ENCODE data around the gene ASF1A. TPM values are rescaled to one million over a fixed set of nuclear protein-coding genes. Genes with fewer than 3 reads are reported as not detected.

The ASF1A gene
- polyA plus RNA-seq, 1 of the 3 experiments (the other 2 are of a cell fraction): 5.4 TPM

DNA sequence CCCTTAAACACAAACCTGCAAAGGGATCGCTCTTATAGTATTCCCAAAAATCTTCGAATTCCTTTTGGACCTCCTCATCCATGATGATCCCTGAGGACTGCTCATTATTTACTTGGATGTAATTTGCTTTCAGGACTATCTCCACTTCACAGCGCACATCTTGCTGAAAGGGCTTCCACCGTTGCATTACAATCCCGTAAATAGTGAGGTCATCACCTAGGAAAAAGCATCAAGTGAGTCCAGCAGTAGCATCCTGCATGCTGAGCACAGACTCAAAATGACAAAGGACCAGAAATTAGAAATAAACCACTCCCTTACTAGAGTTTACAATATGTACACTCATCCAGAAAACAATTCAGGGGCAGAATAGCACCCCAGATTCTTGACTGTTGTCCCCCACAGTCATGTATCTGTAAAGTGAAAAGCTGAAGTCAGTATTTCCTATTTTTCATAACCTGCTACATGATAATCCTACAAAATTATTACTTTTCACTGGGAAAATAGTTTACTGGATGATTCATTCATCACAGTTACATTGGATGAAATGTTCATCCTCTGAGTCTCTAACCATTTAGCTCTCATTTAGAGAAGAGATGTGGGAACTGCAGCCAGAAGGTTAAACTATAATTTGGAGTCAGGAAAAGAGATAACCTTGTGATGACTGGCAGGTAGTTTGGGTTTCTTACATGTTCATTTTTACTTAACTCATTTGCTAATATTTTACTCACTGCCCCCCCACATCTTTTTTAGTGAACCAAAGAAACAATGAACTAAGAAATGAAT is 23.8 kb downstream of the ASF1A start:
- POLR2A ChIA-PET: no interaction called here
- WGBS (ENCODE audit: low lambda C conversion rate): 95% methylated on average over 5 of the region's 5 CpGs
- CTCF ChIA-PET: no interaction called here
- TF ChIP-seq RXRA (IDR thresholded peaks at IDR 0.05; ENCODE audit: borderline replicate concordance, low read depth): no peak
- Histone ChIP-seq H3K9me2 (no peaks in the 10 kb centered on the region), H3K4me2 (no peak overlapping the region), H3K27ac (ENCODE audit: low read depth in 2 of 2, low read length in 1 of 2) (no peak overlapping the region), H3K27me3 (ENCODE audit: insufficient read depth) (no peaks in the 10 kb centered on the region), H3K79me2 (ENCODE audit: insufficient read depth) (no peaks in the 10 kb centered on the region), H3K4me3 (ENCODE audit: low read depth in 2 of 2, low read length in 1 of 2) (no peak overlapping the region), H3K4me1 (ENCODE audit: control insufficient read depth in 1 of 2, insufficient read depth in 2 of 2, low read depth in 1 of 2, low read length in 1 of 2) (peaks cover 0 to 3% of the 10 kb centered on the region in 2 experiments; a peak in 1 of 4 replicates), H3K36me3 (replicated peaks in 1 of 2; ENCODE audit: control insufficient read depth in 1 of 2, insufficient read depth in 2 of 2, low read length in 1 of 2) (peaks cover 32 to 64% of the 10 kb centered on the region in 2 experiments), H4K20me1 (ENCODE audit: insufficient read depth) (no peaks in the 10 kb centered on the region), H3K9me3 (no peaks in the 10 kb centered on the region), H3K9ac (no peak overlapping the region), H3F3A (replicated peaks; ENCODE audit: insufficient read depth) (no peaks in the 10 kb centered on the region), H2AFZ (ENCODE audit: low read depth) (no peak overlapping the region)
- DNase-seq: no peak

GRCh38 chr6:118918329-118918725 is 24.4 kb downstream of the ASF1A start:
- H3K4me3 ChIP-seq (ENCODE audit: low read depth in 2 of 2, low read length in 1 of 2): no peak overlapping the region
- DNase-seq: no peak
- no peaks in the 10 kb centered on the region; a peak in 1 of 4 replicates for H3K4me1 ChIP-seq (ENCODE audit: control insufficient read depth in 1 of 2, insufficient read depth in 2 of 2, low read depth in 1 of 2, low read length in 1 of 2)
- TF ChIP-seq MXI1 (IDR thresholded peaks at IDR 0.05; ENCODE audit: low read depth, low read length) (no peak), FOSL2 (IDR thresholded peaks at IDR 0.05; ENCODE audit: borderline replicate concordance, low read depth) (no peak)
- POLR2A ChIA-PET: no interaction called here
- H3K9me3 ChIP-seq: no peaks in the 10 kb centered on the region
- CTCF ChIA-PET: no interaction called here
- H3K27me3 ChIP-seq (ENCODE audit: insufficient read depth): no peaks in the 10 kb centered on the region
- H3K27ac ChIP-seq (ENCODE audit: low read depth in 2 of 2, low read length in 1 of 2): no peak overlapping the region
- H4K20me1 ChIP-seq (ENCODE audit: insufficient read depth): no peaks in the 10 kb centered on the region
- H3K9me2 ChIP-seq: no peaks in the 10 kb centered on the region
- H3K9ac ChIP-seq: no peak overlapping the region
- no peaks in the 10 kb centered on the region for H3K79me2 ChIP-seq (ENCODE audit: insufficient read depth)
- peaks cover 29 to 63% of the 10 kb centered on the region in 2 experiments for H3K36me3 ChIP-seq (replicated peaks in 1 of 2; ENCODE audit: control insufficient read depth in 1 of 2, insufficient read depth in 2 of 2, low read length in 1 of 2)
- no peak overlapping the region for H2AFZ ChIP-seq (ENCODE audit: low read depth)
- H3K4me2 ChIP-seq: no peak overlapping the region
- 94% methylated on average over 2 of the region's 2 CpGs for WGBS (ENCODE audit: low lambda C conversion rate)
- H3F3A ChIP-seq (replicated peaks; ENCODE audit: insufficient read depth): no peaks in the 10 kb centered on the region

- Histone ChIP-seq H3K9me2 (no peaks in the 10 kb centered on the region), H4K20me1 (ENCODE audit: insufficient read depth) (no peaks in the 10 kb centered on the region), H3K79me2 (ENCODE audit: insufficient read depth) (no peaks in the 10 kb centered on the region), H3F3A (replicated peaks; ENCODE audit: insufficient read depth) (no peaks in the 10 kb centered on the region), H3K4me3 (ENCODE audit: low read depth in 2 of 2, low read length in 1 of 2) (no peak overlapping the region), H3K36me3 (replicated peaks in 1 of 2; ENCODE audit: control insufficient read depth in 1 of 2, insufficient read depth in 2 of 2, low read length in 1 of 2) (peaks cover 18 to 48% of the 10 kb centered on the region in 2 experiments), H2AFZ (ENCODE audit: low read depth) (no peak overlapping the region), H3K4me1 (ENCODE audit: control insufficient read depth in 1 of 2, insufficient read depth in 2 of 2, low read depth in 1 of 2, low read length in 1 of 2) (no peaks in the 10 kb centered on the region), H3K9ac (no peak overlapping the region), H3K27me3 (ENCODE audit: insufficient read depth) (no peaks in the 10 kb centered on the region), H3K9me3 (no peaks in the 10 kb centered on the region), H3K27ac (ENCODE audit: low read depth in 2 of 2, low read length in 1 of 2) (no peak overlapping the region), H3K4me2 (no peak overlapping the region)
- CTCF ChIA-PET: interaction anchor here (1.0 kb wide), 1 partner anchor 19 kb away, joined by 5 read pairs; no protein-coding TSS in a partner anchor
- no peak for TF ChIP-seq REST (IDR thresholded peaks at IDR 0.05; ENCODE audit: low read depth, low read length)
- no peak for TF ChIP-seq TCF12 (IDR thresholded peaks at IDR 0.05)
- no peak for TF ChIP-seq GABPA (IDR thresholded peaks at IDR 0.05; ENCODE audit: low read depth)
- no peak for TF ChIP-seq EP300 (IDR thresholded peaks at IDR 0.05; ENCODE audit: borderline replicate concordance in 1 of 2, low read depth in 1 of 2, low read length in 1 of 2)
- WGBS (ENCODE audit: low lambda C conversion rate): 100% methylated on average over 1 of the region's 1 CpG
- POLR2A ChIA-PET: no interaction called here
- DNase-seq: no peak
Observed at GRCh38 chr6:118921084-118921483, 27.1 kb downstream of the ASF1A start.
